ENCODE data around the gene SENP1. TPM values are rescaled to one million over a fixed set of nuclear protein-coding genes. Genes with fewer than 3 reads are reported as not detected.

The SENP1 gene
- total RNA-seq, 3 donors from 2014 or later = 14.4 to 36.1 (median 30.2) TPM

- intact Hi-C loops (cut with DNase I; ENCODE audit: low total_unique reads) = no loop called here
- TF ChIP-seq POLR2A (IDR thresholded peaks at IDR 0.05) = no peak
- DNase-seq (ENCODE audit: low spot score in 2 of 2) = no peak
These were observed 67.8 kb downstream of the SENP1 start for GRCh38 chr12:48038085-48038484.

DNA sequence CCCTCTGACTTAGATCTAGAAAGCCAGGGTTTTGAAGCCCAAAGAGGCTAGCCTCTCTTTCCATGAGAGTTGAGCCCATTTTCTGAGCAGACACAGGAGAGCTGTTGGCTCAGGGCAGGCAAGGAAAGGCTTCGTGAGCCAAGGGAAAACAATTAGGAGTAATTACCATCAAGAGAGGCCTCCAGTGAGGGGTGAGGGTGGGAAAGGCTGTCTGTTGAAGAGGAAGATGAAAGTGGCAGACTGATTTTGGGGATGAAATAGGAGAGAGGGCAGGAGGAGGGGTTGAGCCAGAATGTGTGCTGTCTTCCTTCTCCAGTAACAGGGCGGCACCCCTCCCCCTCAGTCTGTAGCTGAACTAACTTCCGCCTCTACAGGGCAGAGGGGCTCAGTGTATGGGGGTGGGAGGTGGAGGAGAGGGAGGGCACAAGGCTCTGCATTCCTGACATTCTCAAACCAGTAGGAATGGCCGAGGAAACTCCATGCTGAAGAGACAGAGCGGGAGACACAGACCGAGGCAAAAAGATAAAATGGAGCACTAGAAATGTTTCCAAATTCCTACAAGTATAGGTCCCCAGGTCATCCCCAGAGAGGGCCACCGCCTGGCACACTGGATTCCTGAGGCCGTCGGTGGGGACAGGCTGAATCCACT lies 68.5 kb downstream of the SENP1 start:
- Histone ChIP-seq H3K27ac (no peak overlapping the region), H3K9me3 (no peaks in the 10 kb centered on the region), H3K4me3 (no peak overlapping the region), H3K27me3 (no peaks in the 10 kb centered on the region), H3K4me1 (no peaks in the 10 kb centered on the region), H3K36me3 (no peaks in the 10 kb centered on the region)
- no peak for DNase-seq (ENCODE audit: low spot score in 2 of 2)
- no peak for TF ChIP-seq CTCF (IDR thresholded peaks at IDR 0.05)
- no peak for TF ChIP-seq POLR2A (IDR thresholded peaks at IDR 0.05)
- TF ChIP-seq POLR2AphosphoS5 (IDR thresholded peaks at IDR 0.05) = no peak
- intact Hi-C loops (cut with DNase I; ENCODE audit: low total_unique reads) = no loop called here

More at GRCh38 chr12:48038085-48038484, 67.8 kb downstream of the SENP1 start:
- Histone ChIP-seq H3K9me3 (no peaks in the 10 kb centered on the region), H3K27me3 (no peaks in the 10 kb centered on the region), H3K4me3 (no peak overlapping the region), H3K27ac (no peak overlapping the region), H3K36me3 (no peaks in the 10 kb centered on the region), H3K4me1 (no peaks in the 10 kb centered on the region)

DNA sequence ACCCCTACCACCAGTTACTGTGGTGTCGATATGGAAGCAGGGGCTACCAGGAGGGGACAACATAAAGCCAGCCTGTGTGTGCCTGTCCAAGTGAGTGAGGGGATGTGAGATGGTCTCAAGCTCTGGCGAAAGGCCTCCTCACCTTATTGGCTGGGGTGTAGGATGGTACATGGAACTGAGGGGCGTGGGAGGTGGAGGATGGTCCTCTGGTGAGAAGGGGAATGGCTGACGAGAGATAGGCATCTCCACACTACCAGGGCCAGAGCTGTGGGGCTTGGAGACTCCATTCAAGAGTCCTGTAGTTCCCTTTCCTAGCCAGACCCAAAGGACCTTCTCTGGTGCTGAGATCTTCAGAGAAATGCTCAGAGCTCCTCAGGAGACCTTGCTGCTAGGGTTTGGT lies 69.1 kb downstream of the SENP1 start:
- no peaks in the 10 kb centered on the region for H3K36me3 ChIP-seq
- H3K4me3 ChIP-seq = no peak overlapping the region
- H3K27ac ChIP-seq = no peak overlapping the region
- intact Hi-C loops (cut with DNase I; ENCODE audit: low total_unique reads) = no loop called here
- no peaks in the 10 kb centered on the region for H3K4me1 ChIP-seq
- no peaks in the 10 kb centered on the region for H3K27me3 ChIP-seq
- TF ChIP-seq POLR2AphosphoS5 (IDR thresholded peaks at IDR 0.05) = no peak
- no peak for TF ChIP-seq POLR2A (IDR thresholded peaks at IDR 0.05)
- TF ChIP-seq CTCF (IDR thresholded peaks at IDR 0.05) = no peak
- DNase-seq (ENCODE audit: low spot score in 2 of 2) = no peak
- H3K9me3 ChIP-seq = no peaks in the 10 kb centered on the region

DNA sequence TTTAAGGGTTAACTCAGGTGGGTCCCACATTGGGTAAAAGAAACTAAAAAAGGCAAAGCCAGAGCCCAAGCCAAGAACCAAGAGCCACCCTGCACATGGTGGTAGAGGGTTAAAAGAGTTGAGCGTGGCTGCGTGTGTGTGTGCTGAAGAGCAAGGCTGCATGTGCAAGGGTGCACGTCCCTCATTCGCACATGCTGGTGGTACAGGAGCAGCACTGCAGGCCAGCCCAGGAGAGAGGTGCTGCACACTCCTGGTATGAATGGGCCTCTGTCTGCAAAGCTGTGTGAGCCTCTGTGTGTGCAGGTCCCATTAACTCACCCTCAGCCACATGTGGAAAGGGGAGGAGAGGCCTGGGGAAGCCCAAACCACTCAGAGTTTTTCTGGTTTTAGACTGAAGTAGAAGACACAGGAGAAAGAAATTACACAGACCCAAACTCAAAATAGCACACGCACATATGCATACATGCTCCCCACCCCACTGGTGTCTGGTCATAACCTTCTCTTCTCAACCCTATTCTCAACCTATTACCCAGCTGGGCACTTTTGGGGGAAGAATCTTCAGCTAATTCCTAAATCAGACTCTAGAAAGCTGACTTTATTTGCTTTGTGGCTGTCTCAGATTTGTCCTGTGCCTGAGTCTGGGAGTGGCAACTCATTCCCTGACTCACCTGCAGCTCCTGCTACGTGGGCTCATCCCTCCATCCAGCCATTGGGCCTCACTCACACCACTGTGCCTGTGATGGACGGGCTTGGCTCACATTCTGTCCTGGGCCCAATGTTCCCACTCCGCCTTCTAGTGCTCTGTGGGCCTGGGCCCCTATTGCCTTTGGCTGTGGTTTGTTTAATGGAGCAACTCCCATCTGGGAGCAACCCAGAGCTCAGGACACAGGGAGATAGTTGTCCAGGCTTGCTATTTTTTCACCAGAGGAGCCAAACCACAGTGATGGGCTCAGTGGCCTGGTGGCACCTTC lies 70.8 kb downstream of the SENP1 start:
- Histone ChIP-seq H3K27ac (no peak overlapping the region), H3K4me1 (no peaks in the 10 kb centered on the region), H3K9me3 (no peaks in the 10 kb centered on the region), H3K36me3 (no peaks in the 10 kb centered on the region), H3K4me3 (no peak overlapping the region), H3K27me3 (no peaks in the 10 kb centered on the region)
- TF ChIP-seq POLR2A (IDR thresholded peaks at IDR 0.05) = no peak
- no peak for TF ChIP-seq POLR2AphosphoS5 (IDR thresholded peaks at IDR 0.05)
- no peak for TF ChIP-seq CTCF (IDR thresholded peaks at IDR 0.05)
- DNase-seq (ENCODE audit: low spot score in 2 of 2) = no peak
- intact Hi-C loops (cut with DNase I; ENCODE audit: low total_unique reads) = no loop called here

DNA sequence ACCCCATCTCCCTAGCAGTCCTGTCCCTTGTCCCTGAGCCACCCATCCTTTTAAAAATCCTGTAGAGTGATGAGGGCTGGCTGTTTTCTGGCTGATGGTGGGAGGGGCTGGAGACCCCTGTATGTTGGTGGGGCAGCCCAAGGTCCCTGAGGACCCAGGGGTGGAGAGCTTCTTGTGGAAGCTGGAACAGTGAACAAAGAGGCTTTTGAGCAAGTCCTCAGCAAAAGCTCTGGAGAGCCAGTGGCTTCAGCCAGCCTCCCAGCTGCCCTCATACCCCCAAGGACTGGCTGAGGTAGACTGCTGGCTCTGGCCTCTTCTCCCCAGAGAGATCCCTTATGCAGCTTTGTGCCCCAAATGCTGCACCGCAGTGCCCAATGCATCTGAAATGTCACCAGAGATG lies 72.4 kb downstream of the SENP1 start:
- intact Hi-C loops (cut with DNase I; ENCODE audit: low total_unique reads) = no loop called here
- no peaks in the 10 kb centered on the region for H3K4me1 ChIP-seq
- H3K4me3 ChIP-seq = no peak overlapping the region
- H3K9me3 ChIP-seq = no peaks in the 10 kb centered on the region
- no peak overlapping the region for H3K27ac ChIP-seq
- H3K36me3 ChIP-seq = no peaks in the 10 kb centered on the region
- H3K27me3 ChIP-seq = no peaks in the 10 kb centered on the region
- no peak for TF ChIP-seq POLR2A (IDR thresholded peaks at IDR 0.05)
- TF ChIP-seq POLR2AphosphoS5 (IDR thresholded peaks at IDR 0.05) = no peak
- no peak for TF ChIP-seq CTCF (IDR thresholded peaks at IDR 0.05)
- no peak for DNase-seq (ENCODE audit: low spot score in 2 of 2)
